Measurements from ENCODE around the gene TNXB. TPM values are rescaled to one million over a fixed set of nuclear protein-coding genes. Genes with fewer than 3 reads are reported as not detected.

Gene TNXB, protein sequence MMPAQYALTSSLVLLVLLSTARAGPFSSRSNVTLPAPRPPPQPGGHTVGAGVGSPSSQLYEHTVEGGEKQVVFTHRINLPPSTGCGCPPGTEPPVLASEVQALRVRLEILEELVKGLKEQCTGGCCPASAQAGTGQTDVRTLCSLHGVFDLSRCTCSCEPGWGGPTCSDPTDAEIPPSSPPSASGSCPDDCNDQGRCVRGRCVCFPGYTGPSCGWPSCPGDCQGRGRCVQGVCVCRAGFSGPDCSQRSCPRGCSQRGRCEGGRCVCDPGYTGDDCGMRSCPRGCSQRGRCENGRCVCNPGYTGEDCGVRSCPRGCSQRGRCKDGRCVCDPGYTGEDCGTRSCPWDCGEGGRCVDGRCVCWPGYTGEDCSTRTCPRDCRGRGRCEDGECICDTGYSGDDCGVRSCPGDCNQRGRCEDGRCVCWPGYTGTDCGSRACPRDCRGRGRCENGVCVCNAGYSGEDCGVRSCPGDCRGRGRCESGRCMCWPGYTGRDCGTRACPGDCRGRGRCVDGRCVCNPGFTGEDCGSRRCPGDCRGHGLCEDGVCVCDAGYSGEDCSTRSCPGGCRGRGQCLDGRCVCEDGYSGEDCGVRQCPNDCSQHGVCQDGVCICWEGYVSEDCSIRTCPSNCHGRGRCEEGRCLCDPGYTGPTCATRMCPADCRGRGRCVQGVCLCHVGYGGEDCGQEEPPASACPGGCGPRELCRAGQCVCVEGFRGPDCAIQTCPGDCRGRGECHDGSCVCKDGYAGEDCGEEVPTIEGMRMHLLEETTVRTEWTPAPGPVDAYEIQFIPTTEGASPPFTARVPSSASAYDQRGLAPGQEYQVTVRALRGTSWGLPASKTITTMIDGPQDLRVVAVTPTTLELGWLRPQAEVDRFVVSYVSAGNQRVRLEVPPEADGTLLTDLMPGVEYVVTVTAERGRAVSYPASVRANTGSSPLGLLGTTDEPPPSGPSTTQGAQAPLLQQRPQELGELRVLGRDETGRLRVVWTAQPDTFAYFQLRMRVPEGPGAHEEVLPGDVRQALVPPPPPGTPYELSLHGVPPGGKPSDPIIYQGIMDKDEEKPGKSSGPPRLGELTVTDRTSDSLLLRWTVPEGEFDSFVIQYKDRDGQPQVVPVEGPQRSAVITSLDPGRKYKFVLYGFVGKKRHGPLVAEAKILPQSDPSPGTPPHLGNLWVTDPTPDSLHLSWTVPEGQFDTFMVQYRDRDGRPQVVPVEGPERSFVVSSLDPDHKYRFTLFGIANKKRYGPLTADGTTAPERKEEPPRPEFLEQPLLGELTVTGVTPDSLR (N-terminal part only)
- 10.1 and 17.2 TPM in 2 replicates for total RNA-seq

DNA sequence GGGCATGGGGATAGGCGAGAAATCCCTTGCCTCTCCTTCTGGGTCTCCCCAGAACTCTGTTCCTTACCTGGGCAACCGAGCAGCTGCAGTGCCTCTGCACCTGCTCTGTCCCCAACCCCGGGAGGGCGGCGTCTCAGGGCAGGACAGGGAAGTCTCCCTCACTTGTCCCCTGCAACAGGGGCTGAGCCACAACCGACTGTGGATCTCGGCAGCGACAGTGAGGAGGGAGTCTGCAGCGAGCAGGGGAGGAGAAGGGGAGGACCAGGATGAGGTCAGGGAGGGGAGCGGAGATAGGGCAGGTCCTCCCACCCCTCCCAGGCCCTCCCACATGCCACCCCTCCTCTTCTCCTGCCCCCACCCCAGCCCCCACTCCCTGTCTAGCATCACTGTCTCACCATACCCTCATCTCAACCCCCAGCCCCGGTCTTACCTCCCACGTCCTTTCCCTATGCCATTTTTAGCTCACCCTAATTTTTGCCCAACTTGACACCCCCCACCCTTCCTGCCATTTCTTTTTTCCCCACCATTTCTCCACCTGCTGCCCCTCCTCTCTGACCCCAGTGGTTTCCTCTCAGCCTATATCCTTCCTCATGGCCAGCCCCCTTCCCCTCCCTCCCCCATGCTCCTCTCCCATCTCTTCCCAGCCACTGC, at the start of gene TNXB:
Gene TNXB (minus strand): TSS at position 225 of the 651 bp plus-strand sequence. CDS start 11,140 bp downstream, outside the sequence.

DNA sequence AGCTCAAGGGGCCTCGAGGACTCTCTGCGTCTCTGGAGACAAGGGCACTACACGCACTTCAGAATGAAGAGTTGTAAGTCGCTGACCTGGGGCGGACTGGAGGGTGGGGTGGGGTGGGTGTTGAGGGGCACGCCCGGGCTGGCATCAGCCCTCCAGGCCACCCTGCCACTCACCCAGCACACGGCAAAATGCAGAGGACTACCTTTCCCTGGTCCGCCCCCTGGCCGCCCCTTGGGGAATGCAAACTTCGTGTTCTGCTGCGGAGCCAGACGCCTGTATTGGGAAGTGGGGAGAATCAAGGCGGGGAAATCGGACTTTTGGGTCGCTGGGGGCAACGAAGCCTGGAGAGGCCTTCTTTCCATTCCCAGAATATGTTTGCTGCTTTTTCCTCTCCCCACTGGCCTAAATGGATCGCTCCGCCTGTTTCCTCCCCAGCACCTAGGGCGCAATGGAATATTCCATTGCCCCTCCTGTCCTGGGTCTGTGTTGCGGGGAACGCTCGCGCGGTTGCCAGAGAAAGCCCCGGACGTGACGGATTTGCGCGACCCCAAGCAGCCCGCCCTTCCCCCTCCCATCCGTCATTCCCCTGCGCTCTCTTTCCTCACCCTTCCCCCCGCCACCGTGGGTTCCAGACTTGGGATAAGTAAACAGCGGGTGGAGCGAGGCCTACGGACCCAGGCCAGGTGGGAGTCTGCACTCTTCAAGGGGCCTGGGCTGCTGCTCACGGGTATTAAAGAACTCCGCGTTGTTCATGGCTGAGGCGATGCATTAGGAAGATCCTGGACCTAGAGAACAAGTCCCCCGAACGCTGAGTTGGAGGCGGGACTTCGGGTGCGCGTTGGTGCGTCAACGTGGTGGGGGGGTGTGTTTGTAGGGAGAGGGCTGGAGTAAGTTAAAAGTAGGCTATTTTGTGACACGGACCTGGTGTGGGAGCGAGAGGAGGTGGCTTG, 44.7 kb upstream of the TNXB start, which contains the start of gene PPT2:
Gene PPT2 (plus strand): TSS at position 578 of the 950 bp plus-strand sequence. CDS start 454 bp downstream, outside the sequence.

DNA sequence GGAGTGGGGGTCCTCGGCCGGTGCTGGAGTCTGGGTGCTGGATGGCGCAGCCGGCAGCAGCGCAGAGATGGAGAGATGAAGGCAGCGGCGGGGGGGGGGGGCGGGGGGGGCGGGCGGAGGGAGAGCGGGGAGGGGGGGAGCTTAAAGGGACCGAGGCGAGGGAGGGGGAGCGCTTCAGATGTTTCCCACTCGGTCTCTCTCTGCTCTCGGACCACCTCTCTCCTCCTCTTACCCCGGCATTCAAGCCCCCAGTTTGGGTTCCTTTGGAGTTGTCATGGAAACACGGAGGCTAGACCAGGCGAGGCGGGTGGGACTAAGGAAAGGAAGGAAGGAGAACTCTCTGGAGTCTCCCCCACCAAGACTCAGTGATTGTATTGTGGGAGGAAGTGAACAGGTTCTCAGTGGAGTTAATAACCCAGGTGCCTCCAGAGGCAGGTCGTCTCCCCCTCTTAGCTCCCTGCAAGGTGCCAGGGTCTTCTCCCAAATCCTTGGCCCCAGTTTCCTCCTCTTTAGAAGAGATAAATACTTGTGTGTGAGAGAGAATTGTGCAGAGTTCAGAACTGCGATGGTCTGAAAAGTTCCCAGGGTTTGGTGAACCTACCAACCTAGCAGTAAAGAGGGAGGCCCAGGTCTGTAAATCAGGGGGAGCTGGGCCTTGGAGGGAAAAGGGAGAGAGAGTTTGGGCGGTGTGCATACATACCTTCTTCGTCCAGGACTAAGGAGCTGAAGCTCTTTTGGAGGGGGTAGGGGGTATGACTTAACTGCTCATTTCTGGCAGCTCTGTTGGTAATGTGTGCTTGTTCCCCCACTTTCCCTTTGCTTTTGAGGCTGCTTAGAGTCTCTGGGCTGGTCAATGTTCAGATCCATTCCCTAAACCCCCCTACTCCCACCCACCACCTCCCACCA, 43.0 kb upstream of the TNXB start, which contains the start of gene PRRT1:
Gene PRRT1 (minus strand): TSS at position 77 of the 906 bp plus-strand sequence. CDS start 112 bp downstream, outside the sequence.

DNA sequence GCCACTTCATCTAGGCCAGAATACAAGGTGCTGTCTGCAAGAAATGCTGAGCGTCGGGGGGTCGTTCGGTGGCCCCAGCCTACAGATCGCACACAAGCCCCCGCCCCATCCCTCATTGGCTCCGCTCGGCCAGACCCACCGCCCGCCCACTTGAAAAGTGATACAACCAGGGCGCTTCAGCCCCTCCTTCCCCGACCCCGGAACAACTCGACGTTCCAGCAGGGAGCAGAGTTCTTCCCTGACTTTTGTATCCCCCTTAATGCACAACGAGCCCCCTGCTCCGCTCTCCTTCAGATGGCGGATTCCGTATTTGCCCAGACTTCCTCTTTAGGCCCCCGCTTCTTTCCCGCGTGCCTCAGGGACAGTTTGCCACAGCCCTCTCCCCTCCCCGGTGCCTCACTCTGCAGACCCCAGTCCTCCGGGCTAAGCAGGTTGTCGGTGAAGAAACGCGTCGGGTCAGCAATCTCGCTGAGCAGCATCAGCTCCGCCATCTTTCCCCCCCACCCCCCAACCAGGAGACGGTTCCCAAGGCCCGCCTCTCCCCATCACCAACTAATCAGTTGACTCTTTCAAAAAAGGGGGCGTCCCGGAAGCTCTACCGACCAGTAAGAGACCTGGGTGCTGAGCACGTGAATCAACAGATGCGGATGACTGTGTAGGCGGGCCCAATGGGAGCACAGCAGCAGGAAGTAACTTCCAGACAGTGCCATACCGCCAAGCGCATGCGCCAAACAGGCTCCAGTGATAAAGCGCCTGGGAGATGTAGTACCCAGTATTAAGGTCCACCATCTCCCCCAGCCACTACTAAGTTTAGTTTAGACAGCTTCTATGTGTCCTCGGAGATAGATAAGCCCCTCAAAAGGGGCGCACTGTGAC, 18.8 kb upstream of the TNXB start, which contains the start of gene ATF6B:
Gene ATF6B (minus strand): TSS at position 530 of the 876 bp plus-strand sequence. CDS start 39 bp downstream, at position 491.

DNA sequence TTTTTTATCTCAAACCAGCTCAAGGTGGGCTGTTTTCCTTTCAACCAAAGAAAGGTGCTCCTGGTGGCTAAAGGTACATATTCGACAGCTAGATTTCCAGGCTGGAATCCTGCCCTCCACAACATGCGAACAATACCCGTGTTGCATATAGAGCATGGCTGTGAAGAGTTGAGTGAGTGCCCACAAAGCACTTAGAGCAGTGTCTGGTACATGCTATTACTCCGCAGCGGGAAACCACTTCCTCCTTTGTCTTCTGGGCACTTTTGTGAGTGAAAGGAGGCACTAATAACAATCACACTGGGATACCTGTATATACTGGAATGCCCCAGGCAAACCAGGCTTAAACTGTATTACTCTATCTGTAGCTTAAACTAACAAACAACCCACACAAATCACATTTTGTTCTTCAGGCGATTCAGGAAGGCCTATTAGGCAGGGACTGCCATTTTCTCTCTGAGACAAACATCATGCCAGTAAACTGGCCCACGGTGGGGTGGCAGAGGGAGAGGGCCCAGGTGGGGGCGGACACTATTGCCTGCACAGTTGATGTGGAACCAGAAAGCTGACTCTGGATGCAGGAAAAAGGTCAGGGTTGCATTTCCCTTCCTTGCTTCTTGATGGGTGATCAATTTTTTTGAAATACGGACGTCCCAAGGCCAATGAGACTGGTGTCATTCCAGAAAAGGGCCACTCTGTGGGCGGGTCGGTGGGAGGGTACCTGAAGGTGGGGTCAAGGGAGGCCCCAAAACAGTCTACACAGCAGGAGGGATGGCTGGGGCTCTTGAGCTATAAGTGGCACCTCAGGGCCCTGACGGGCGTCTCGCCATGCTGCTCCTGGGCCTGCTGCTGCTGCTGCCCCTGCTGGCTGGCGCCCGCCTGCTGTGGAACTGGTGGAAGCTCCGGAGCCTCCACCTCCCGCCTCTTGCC, 71.3 kb downstream of the TNXB start, which contains the start of gene CYP21A2:
Gene CYP21A2 (plus strand): TSS at position 818 of the 927 bp plus-strand sequence. CDS start 8 bp downstream, at position 826.

DNA sequence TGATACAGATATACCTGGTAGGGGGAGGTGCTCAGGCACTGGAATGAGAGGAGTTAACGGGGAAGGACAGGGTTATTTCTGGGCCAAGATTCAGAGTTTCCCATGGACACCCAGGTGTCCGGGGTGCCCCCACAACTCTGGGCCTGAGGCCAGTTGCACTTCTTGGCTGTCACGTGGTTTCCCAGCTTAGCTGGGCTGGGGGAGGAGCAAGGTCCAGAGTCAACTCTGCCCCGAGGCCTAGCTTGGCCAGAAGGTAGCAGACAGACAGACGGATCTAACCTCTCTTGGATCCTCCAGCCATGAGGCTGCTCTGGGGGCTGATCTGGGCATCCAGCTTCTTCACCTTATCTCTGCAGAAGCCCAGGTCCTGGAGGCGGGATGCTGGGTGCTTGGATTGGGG, 94.6 kb downstream of the TNXB start, which contains the start of gene C4B:
Gene C4B (plus strand): TSS at position 249 of the 400 bp plus-strand sequence. CDS start 51 bp downstream, at position 300.

Other genes starting within 250 kb of the TNXB start
- 43.3 and 54.0 TPM in 2 replicates for gene NEU1, start 246.5 kb downstream of the TNXB start, total RNA-seq
- not detected in 2 replicates for gene SLC44A4, start 230.3 kb downstream of the TNXB start, total RNA-seq
- gene EHMT2, start 211.6 kb downstream of the TNXB start, total RNA-seq: 24.9 and 29.6 TPM in 2 replicates
- gene ZBTB12, start 207.3 kb downstream of the TNXB start, total RNA-seq: 2.4 and 2.8 TPM in 2 replicates
- gene C2, start 181.6 kb downstream of the TNXB start, total RNA-seq: 0.17 and 0.22 TPM in 2 replicates
- 0.09 and 0.22 TPM in 2 replicates for gene CFB, start 163.2 kb downstream of the TNXB start, total RNA-seq
- gene NELFE, start 150.4 kb downstream of the TNXB start, total RNA-seq: 68.1 and 76.8 TPM in 2 replicates
- 23.6 and 24.9 TPM in 2 replicates for gene SKIC2, start 150.2 kb downstream of the TNXB start, total RNA-seq
- gene DXO, start 137.2 kb downstream of the TNXB start, total RNA-seq: 7.3 and 8.3 TPM in 2 replicates
- gene C4A, start 127.3 kb downstream of the TNXB start, total RNA-seq: 1.0 and 1.3 TPM in 2 replicates
- gene C4B, start 94.5 kb downstream of the TNXB start, total RNA-seq: 1.1 and 1.3 TPM in 2 replicates
- under 0.01 TPM in 2 replicates for gene CYP21A2, start 70.9 kb downstream of the TNXB start, total RNA-seq
- gene ATF6B, start 18.9 kb upstream of the TNXB start, total RNA-seq: 11.9 and 13.2 TPM in 2 replicates
- 6.0 and 7.4 TPM in 2 replicates for gene FKBPL, start 20.9 kb upstream of the TNXB start, total RNA-seq
- gene PRRT1, start 42.6 kb upstream of the TNXB start, total RNA-seq: under 0.01 TPM in 1 of 2 replicates, not detected in the other
- 53.0 and 75.2 TPM in 2 replicates for gene PPT2, start 44.8 kb upstream of the TNXB start, total RNA-seq
- gene EGFL8, start 55.3 kb upstream of the TNXB start, total RNA-seq: 1.3 and 2.8 TPM in 2 replicates
- 7.9 and 8.1 TPM in 2 replicates for gene AGPAT1, start 66.7 kb upstream of the TNXB start, total RNA-seq
- gene RNF5, start 69.1 kb upstream of the TNXB start, total RNA-seq: 46.2 and 61.2 TPM in 2 replicates
- 0.60 and 0.65 TPM in 2 replicates for gene AGER, start 74.9 kb upstream of the TNXB start, total RNA-seq
- 40.7 and 42.5 TPM in 2 replicates for gene PBX2, start 80.9 kb upstream of the TNXB start, total RNA-seq
- 5.9 and 7.5 TPM in 2 replicates for gene GPSM3, start 83.3 kb upstream of the TNXB start, total RNA-seq
- 10.6 and 18.9 TPM in 2 replicates for gene NOTCH4, start 114.7 kb upstream of the TNXB start, total RNA-seq

Measured in dermis lymphatic vessel endothelial cell (primary cell).